ENCODE results near the gene C1QTNF3. TPM values are rescaled to one million over a fixed set of nuclear protein-coding genes. Genes with fewer than 3 reads are reported as not detected.

C1QTNF3 gene
- total and polyA plus RNA-seq, 9 donors = 62.8 to 152 (median 110) TPM

DNA sequence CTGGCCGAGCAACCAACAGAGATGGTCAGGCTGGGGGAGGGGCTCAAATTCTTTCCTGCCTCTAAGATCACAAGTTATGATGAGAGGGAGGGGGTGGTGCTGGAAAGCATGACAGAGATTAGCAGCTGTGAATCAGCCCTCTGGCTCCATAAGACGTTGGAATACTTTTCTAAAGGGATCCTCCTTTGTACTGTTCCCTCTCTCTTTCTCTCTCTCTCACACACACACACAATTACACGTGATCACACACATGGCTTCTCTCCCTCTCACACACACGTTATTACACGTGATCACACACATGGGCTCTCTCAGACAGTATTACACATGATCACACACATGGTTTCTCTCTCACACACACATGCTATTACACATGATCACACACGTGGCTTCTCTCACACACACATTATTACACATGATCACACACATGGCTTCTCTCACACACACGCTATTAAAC lies 58.3 kb downstream of the C1QTNF3 start, which contains the start of gene SLC45A2:
SLC45A2 (minus strand) TSS at position 23 of the 454 bp plus-strand sequence. CDS start 110 bp downstream, outside the sequence.
- Histone ChIP-seq H3K27me3 (ENCODE audit: control insufficient read depth, insufficient read depth, low read length) (no peaks in the 10 kb centered on the region), H3K4me1 (ENCODE audit: control insufficient read depth, insufficient read depth, low read length) (no peaks in the 10 kb centered on the region), H3K36me3 (ENCODE audit: control insufficient read depth, insufficient read depth, low read length) (peaks cover 17% of the 10 kb centered on the region), H3K4me3 (ENCODE audit: low read length) (no peak within 1 kb of the TSS), H3K27ac (ENCODE audit: low read length) (no peak within 1 kb of the TSS), H3K9me3 (replicated peaks; ENCODE audit: control insufficient read depth, low read depth, low read length) (no peaks in the 10 kb centered on the region)
- 77% methylated on average over 7 of the region's 7 CpGs for WGBS (ENCODE audit: insufficient coverage)
- DNase-seq = peak; percentile 20

DNA sequence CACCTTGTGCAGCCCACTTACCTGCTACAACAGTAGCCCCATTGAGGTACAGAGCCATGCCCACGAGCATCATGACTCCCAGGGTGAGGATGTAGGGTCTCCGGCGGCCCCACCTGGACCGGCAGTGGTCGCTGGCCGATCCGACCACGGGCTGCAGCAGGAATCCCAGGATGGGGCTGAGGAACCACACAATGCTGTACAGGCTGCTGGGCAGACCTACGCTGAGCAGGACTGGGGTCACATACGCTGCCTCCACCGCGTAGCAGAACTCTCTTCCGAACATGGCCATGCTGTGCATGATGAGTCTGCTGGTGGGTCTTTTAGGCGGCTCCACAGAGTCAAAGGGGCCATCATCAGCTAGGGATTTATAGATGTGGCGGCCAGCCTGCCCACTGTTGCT lies 58.8 kb downstream of the C1QTNF3 start:
- no peaks in the 10 kb centered on the region for H3K4me1 ChIP-seq (ENCODE audit: control insufficient read depth, insufficient read depth, low read length)

GRCh38 chr5:33981408-33982162 lies 61.4 kb downstream of the C1QTNF3 start:
- no peak for DNase-seq

More for the DNA sequence above, 58.8 kb downstream of the C1QTNF3 start:
- WGBS (ENCODE audit: insufficient coverage) = 96% methylated on average over 15 of the region's 15 CpGs
- H3K27me3 ChIP-seq (ENCODE audit: control insufficient read depth, insufficient read depth, low read length) = no peaks in the 10 kb centered on the region
- H3K27ac ChIP-seq (ENCODE audit: low read length) = no peak overlapping the region
- H3K36me3 ChIP-seq (ENCODE audit: control insufficient read depth, insufficient read depth, low read length) = peaks cover 17% of the 10 kb centered on the region
- H3K9me3 ChIP-seq (replicated peaks; ENCODE audit: control insufficient read depth, low read depth, low read length) = no peaks in the 10 kb centered on the region
- no peak overlapping the region for H3K4me3 ChIP-seq (ENCODE audit: low read length)
- no peak for DNase-seq

GRCh38 chr5:33980030-33980429 lies 63.0 kb downstream of the C1QTNF3 start:
- Histone ChIP-seq H3K4me3 (ENCODE audit: low read length) (no peak overlapping the region), H3K36me3 (ENCODE audit: control insufficient read depth, insufficient read depth, low read length) (no peaks in the 10 kb centered on the region), H3K27ac (ENCODE audit: low read length) (no peak overlapping the region), H3K4me1 (ENCODE audit: control insufficient read depth, insufficient read depth, low read length) (peaks cover 3% of the 10 kb centered on the region), H3K9me3 (replicated peaks; ENCODE audit: control insufficient read depth, low read depth, low read length) (no peaks in the 10 kb centered on the region), H3K27me3 (ENCODE audit: control insufficient read depth, insufficient read depth, low read length) (no peaks in the 10 kb centered on the region)
- no peak for DNase-seq
- WGBS (ENCODE audit: insufficient coverage) = no CpG with 5 or more reads among the region's 3 CpGs

More at GRCh38 chr5:33981408-33982162, 61.4 kb downstream of the C1QTNF3 start:
- H3K27ac ChIP-seq (ENCODE audit: low read length) = no peak overlapping the region
- H3K4me1 ChIP-seq (ENCODE audit: control insufficient read depth, insufficient read depth, low read length) = no peaks in the 10 kb centered on the region
- no peak overlapping the region for H3K4me3 ChIP-seq (ENCODE audit: low read length)
- no peaks in the 10 kb centered on the region for H3K9me3 ChIP-seq (replicated peaks; ENCODE audit: control insufficient read depth, low read depth, low read length)
- 88% methylated on average over 4 of the region's 8 CpGs for WGBS (ENCODE audit: insufficient coverage)
- no peaks in the 10 kb centered on the region for H3K36me3 ChIP-seq (ENCODE audit: control insufficient read depth, insufficient read depth, low read length)
- H3K27me3 ChIP-seq (ENCODE audit: control insufficient read depth, insufficient read depth, low read length) = no peaks in the 10 kb centered on the region

- no peak overlapping the region for H3K27ac ChIP-seq (ENCODE audit: low read length)
- peaks cover 3% of the 10 kb centered on the region for H3K4me1 ChIP-seq (ENCODE audit: control insufficient read depth, insufficient read depth, low read length)
- H3K36me3 ChIP-seq (ENCODE audit: control insufficient read depth, insufficient read depth, low read length) = no peaks in the 10 kb centered on the region
- no peak for DNase-seq
- no peaks in the 10 kb centered on the region for H3K9me3 ChIP-seq (replicated peaks; ENCODE audit: control insufficient read depth, low read depth, low read length)
- no peak overlapping the region for H3K4me3 ChIP-seq (ENCODE audit: low read length)
- WGBS (ENCODE audit: insufficient coverage) = 83% methylated on average over 1 of the region's 1 CpG
- no peaks in the 10 kb centered on the region for H3K27me3 ChIP-seq (ENCODE audit: control insufficient read depth, insufficient read depth, low read length)
These were observed 64.7 kb downstream of the C1QTNF3 start for GRCh38 chr5:33978306-33978705.

DNA sequence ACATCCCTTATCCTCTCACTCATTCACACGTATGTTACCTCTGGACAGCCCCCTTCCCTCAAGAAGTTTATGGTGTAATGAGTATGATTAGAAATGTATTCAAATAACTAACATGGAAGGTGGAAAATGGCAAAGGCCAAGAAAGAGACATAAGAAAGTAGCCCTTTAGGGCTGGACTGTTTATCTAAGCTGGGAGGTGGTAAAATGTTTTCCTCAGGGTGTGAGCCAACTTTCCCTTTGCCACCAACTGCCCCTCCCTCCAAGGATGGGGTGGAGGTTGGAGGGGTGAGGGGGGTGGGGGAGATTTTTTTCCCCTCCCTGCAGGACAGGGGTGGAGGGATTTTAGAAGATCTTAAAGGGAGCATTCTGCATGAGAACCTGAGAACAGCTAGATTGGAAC lies 66.7 kb downstream of the C1QTNF3 start:
- Histone ChIP-seq H3K4me3 (ENCODE audit: low read length) (no peak overlapping the region), H3K27me3 (ENCODE audit: control insufficient read depth, insufficient read depth, low read length) (no peaks in the 10 kb centered on the region), H3K36me3 (ENCODE audit: control insufficient read depth, insufficient read depth, low read length) (no peaks in the 10 kb centered on the region), H3K9me3 (replicated peaks; ENCODE audit: control insufficient read depth, low read depth, low read length) (no peaks in the 10 kb centered on the region), H3K27ac (ENCODE audit: low read length) (no peak overlapping the region), H3K4me1 (ENCODE audit: control insufficient read depth, insufficient read depth, low read length) (peaks cover 3% of the 10 kb centered on the region)
- no CpG with 5 or more reads among the region's 1 CpG for WGBS (ENCODE audit: insufficient coverage)
- DNase-seq = no peak

DNA sequence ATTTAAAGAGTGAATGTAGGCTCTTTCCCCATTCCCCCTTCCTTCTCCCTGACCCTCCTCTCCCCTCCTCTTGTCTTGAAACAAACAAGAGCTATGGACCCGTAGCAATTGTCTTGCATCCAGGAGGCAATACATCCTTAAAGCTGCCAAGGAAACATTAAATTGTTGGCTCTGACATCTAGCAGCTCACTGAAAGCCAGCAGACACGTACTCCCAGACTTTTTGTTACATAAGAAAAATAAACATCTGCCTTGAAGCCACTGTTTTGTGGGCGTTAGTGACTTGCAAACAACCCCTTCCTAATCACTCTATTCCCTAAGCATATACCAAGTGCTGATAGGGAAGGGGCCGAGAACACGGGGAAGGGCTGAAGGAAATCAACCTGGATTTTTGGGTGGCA lies 67.2 kb downstream of the C1QTNF3 start:
- Histone ChIP-seq H3K36me3 (ENCODE audit: control insufficient read depth, insufficient read depth, low read length) (no peaks in the 10 kb centered on the region), H3K9me3 (replicated peaks; ENCODE audit: control insufficient read depth, low read depth, low read length) (no peaks in the 10 kb centered on the region), H3K27ac (ENCODE audit: low read length) (peak overlapping the region; percentile 31), H3K4me1 (ENCODE audit: control insufficient read depth, insufficient read depth, low read length) (peaks cover 3% of the 10 kb centered on the region), H3K4me3 (ENCODE audit: low read length) (no peak overlapping the region), H3K27me3 (ENCODE audit: control insufficient read depth, insufficient read depth, low read length) (no peaks in the 10 kb centered on the region)
- peak; percentile 91 for DNase-seq
- WGBS (ENCODE audit: insufficient coverage) = 10% methylated on average over 1 of the region's 5 CpGs

DNA sequence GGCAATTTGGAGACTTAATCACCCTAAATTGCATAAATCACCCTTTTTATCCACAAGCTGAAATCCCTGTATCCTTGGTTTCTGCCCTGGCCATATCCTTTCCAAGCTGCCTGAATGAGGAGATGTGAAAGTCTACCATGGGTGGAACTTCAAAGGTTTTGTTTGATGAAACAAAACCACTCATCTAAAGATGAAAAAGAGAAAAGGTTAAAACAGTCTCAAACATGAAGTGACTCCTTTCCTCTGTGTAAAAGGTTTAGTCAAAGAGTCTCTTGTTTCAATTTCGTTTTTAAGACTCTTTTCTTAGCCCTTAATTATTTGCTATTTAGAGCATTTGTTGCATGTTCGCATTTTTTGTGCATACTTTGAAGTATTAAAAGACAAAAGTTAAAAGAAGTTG lies 69.7 kb downstream of the C1QTNF3 start:
- no peaks in the 10 kb centered on the region for H3K36me3 ChIP-seq (ENCODE audit: control insufficient read depth, insufficient read depth, low read length)
- peaks cover 3% of the 10 kb centered on the region for H3K4me1 ChIP-seq (ENCODE audit: control insufficient read depth, insufficient read depth, low read length)
- no peak overlapping the region for H3K4me3 ChIP-seq (ENCODE audit: low read length)
- DNase-seq = no peak
- no peak overlapping the region for H3K27ac ChIP-seq (ENCODE audit: low read length)
- no peaks in the 10 kb centered on the region for H3K27me3 ChIP-seq (ENCODE audit: control insufficient read depth, insufficient read depth, low read length)
- WGBS (ENCODE audit: insufficient coverage) = no CpG with 5 or more reads among the region's 2 CpGs
- H3K9me3 ChIP-seq (replicated peaks; ENCODE audit: control insufficient read depth, low read depth, low read length) = no peaks in the 10 kb centered on the region

DNA sequence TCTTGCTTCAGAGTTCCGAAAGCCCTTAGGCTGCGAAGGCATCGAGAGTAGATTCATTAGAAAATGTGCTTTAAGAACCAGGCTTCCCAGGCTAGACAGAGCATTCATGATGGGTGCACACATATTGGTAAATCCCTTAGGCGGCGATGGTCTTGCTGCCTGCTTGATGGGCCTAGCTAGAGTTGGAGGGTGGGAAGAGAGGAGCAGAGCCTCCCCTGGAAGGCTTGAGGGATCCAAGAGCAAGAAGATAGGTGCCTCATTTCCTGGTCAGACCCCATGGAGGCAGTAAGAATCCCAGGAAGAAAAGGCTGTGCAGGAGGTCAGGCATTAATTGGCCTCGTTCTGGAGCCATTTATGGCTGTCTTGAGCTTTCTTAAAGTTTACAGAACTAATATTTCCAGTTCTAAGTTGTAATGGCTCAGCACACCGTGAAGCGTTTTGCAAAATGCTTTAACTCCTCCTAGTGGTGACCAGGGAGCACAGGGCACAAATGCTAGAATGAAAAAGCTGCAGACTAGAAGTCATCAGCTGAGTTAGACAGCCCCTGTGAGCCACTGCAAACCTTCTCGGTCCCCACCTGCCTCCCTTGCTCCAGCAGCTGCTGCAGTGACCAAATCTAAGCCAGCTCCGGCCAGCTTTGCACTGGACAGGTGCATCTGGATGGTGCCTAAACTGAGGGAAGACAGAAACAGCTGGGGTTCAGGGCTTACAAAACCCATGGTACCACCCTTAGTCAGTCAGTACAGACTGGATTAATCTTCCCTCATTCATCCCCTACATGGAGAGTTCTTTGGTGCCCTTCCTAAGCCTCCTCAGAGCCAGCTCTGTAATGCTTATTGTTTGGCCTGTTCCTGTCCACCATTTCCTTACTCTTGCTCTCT lies 73.2 kb downstream of the C1QTNF3 start:
- 48% methylated on average over 7 of the region's 10 CpGs for WGBS (ENCODE audit: insufficient coverage)
- peak; percentile 79 for DNase-seq
- H3K4me3 ChIP-seq (ENCODE audit: low read length) = no peak overlapping the region
- no peak overlapping the region for H3K27ac ChIP-seq (ENCODE audit: low read length)
- no peaks in the 10 kb centered on the region for H3K4me1 ChIP-seq (ENCODE audit: control insufficient read depth, insufficient read depth, low read length)
- no peaks in the 10 kb centered on the region for H3K36me3 ChIP-seq (ENCODE audit: control insufficient read depth, insufficient read depth, low read length)
- no peaks in the 10 kb centered on the region for H3K9me3 ChIP-seq (replicated peaks; ENCODE audit: control insufficient read depth, low read depth, low read length)
- H3K27me3 ChIP-seq (ENCODE audit: control insufficient read depth, insufficient read depth, low read length) = no peaks in the 10 kb centered on the region

All from muscle of leg (tissue), 11 donors.